Measurements from ENCODE around the gene ANKRD26.

DNA sequence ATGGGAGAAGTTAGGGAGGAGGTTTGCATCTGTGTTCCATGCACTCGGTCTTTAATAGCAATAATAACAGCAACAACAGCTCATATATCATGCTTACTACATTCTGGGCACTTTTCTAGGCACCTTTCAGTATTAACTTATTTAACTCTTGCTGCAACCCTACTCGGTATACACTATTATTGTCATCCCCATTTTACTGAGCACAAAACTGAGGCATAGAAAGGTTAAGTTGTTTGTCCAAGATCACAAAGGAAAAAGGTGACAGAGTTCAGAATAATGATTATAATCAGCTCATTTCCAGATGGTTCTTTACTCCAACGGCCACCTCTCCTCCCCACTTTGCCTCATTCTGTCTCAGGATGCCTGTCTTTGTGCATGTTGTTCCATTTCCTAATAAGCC is 137.5 kb downstream of the ANKRD26 start:
- TF ChIP-seq, protein P1, sequence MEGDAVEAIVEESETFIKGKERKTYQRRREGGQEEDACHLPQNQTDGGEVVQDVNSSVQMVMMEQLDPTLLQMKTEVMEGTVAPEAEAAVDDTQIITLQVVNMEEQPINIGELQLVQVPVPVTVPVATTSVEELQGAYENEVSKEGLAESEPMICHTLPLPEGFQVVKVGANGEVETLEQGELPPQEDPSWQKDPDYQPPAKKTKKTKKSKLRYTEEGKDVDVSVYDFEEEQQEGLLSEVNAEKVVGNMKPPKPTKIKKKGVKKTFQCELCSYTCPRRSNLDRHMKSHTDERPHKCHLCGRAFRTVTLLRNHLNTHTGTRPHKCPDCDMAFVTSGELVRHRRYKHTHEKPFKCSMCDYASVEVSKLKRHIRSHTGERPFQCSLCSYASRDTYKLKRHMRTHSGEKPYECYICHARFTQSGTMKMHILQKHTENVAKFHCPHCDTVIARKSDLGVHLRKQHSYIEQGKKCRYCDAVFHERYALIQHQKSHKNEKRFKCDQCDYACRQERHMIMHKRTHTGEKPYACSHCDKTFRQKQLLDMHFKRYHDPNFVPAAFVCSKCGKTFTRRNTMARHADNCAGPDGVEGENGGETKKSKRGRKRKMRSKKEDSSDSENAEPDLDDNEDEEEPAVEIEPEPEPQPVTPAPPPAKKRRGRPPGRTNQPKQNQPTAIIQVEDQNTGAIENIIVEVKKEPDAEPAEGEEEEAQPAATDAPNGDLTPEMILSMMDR (IDR thresholded peaks at IDR 0.05) = no peak
- TF ChIP-seq POLR2A (IDR thresholded peaks at IDR 0.05) (no peak), POLR2AphosphoS5 (IDR thresholded peaks at IDR 0.05; ENCODE audit: insufficient read depth in 1 of 2, low read depth in 1 of 2) (no peak)
